ENCODE data around the gene NKX1-2.

NKX1-2 gene

DNA sequence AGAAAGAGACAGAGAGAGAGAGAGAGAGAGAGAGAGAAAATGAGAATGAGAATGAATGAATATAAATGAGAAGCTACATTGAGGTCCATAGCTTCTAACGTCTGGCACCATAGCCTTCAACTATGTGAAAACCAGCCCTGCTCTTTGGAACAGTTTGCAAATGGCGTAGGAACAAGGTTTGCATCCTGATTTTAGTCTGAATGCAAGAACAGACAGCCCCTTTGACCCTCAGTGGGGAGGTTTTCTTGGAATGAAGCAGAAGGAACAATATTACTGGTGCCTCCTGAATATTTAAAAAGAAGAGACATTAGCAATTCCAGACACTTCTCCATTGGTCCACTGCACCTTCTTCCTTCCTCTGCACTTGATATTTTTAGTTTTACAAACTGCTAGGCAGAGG lies 34.8 kb upstream of the NKX1-2 start:
- no peak overlapping the region for H3K4me3 ChIP-seq (ENCODE audit: control insufficient read depth, low read depth, low read length)
- TF ChIP-seq CTCF (IDR thresholded peaks at IDR 0.05; ENCODE audit: control insufficient read depth, insufficient read depth, low read depth, low read length, missing control alignments) = no peak
- DNase-seq (ENCODE audit: low read depth) = no peak

DNA sequence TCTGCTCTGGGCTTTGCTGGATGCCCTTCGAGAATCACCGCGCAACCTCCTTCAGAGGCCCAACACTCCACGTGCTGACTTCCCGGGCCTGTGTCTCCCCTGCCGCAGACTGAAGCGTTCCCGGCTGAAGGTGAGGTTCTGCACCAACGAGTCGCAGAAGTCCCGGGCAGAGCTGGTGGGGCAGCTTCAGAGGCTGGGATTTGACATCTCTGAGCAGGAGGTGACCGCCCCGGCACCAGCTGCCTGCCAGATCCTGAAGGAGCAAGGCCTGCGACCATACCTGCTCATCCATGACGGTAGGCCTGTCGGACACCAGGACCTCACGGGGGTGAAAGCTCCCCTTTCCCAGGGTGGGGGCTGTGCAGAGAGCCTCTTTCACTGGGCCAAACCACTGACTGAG lies 34.2 kb upstream of the NKX1-2 start:
- no peak for DNase-seq (ENCODE audit: low read depth)
- H3K4me3 ChIP-seq (ENCODE audit: control insufficient read depth, low read depth, low read length) = no peak overlapping the region
- no peak for TF ChIP-seq CTCF (IDR thresholded peaks at IDR 0.05; ENCODE audit: control insufficient read depth, insufficient read depth, low read depth, low read length, missing control alignments)

- TF ChIP-seq CTCF (IDR thresholded peaks at IDR 0.05; ENCODE audit: control insufficient read depth, insufficient read depth, low read depth, low read length, missing control alignments) = no peak
- no peak for DNase-seq (ENCODE audit: low read depth)
- no peak overlapping the region for H3K4me3 ChIP-seq (ENCODE audit: control insufficient read depth, low read depth, low read length)
Observed at GRCh38 chr10:124482876-124483275, 33.0 kb upstream of the NKX1-2 start.

GRCh38 chr10:124482236-124482800 lies 32.5 kb upstream of the NKX1-2 start:
- H3K4me3 ChIP-seq (ENCODE audit: control insufficient read depth, low read depth, low read length) = no peak overlapping the region
- TF ChIP-seq CTCF (IDR thresholded peaks at IDR 0.05; ENCODE audit: control insufficient read depth, insufficient read depth, low read depth, low read length, missing control alignments) = no peak
- DNase-seq (ENCODE audit: low read depth) = no peak

DNA sequence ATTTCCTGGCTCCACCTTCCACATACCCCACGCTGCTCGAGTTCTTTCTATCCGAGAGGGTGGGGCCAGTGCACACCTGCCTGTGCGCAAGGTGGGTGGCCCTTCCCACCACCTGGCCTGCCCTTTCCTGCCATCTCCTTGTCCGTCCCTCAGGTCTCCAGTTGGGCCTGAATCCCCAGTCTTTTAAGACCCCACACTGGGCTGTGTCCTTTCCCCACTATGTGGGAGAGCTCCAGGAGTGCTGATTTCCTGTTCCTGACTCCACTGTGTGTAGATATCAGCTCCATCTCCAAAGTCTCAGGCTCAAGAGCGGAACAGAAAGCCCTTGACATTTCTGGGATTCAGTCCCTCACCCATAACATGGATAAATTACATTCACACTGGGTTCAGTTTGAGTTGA lies 31.9 kb upstream of the NKX1-2 start:
- no peak for TF ChIP-seq CTCF (IDR thresholded peaks at IDR 0.05; ENCODE audit: control insufficient read depth, insufficient read depth, low read depth, low read length, missing control alignments)
- no peak for DNase-seq (ENCODE audit: low read depth)
- H3K4me3 ChIP-seq (ENCODE audit: control insufficient read depth, low read depth, low read length) = no peak overlapping the region

- H3K4me3 ChIP-seq (ENCODE audit: control insufficient read depth, low read depth, low read length) = no peak overlapping the region
- no peak for DNase-seq (ENCODE audit: low read depth)
- no peak for TF ChIP-seq CTCF (IDR thresholded peaks at IDR 0.05; ENCODE audit: control insufficient read depth, insufficient read depth, low read depth, low read length, missing control alignments)
Observed at GRCh38 chr10:124480860-124481259, 31.0 kb upstream of the NKX1-2 start.

GRCh38 chr10:124478515-124478914 lies 28.7 kb upstream of the NKX1-2 start:
- DNase-seq (ENCODE audit: low read depth) = no peak
- H3K4me3 ChIP-seq (ENCODE audit: control insufficient read depth, low read depth, low read length) = no peak overlapping the region
- no peak for TF ChIP-seq CTCF (IDR thresholded peaks at IDR 0.05; ENCODE audit: control insufficient read depth, insufficient read depth, low read depth, low read length, missing control alignments)
